ENCODE data around the gene TRIM3.

The TRIM3 gene

DNA sequence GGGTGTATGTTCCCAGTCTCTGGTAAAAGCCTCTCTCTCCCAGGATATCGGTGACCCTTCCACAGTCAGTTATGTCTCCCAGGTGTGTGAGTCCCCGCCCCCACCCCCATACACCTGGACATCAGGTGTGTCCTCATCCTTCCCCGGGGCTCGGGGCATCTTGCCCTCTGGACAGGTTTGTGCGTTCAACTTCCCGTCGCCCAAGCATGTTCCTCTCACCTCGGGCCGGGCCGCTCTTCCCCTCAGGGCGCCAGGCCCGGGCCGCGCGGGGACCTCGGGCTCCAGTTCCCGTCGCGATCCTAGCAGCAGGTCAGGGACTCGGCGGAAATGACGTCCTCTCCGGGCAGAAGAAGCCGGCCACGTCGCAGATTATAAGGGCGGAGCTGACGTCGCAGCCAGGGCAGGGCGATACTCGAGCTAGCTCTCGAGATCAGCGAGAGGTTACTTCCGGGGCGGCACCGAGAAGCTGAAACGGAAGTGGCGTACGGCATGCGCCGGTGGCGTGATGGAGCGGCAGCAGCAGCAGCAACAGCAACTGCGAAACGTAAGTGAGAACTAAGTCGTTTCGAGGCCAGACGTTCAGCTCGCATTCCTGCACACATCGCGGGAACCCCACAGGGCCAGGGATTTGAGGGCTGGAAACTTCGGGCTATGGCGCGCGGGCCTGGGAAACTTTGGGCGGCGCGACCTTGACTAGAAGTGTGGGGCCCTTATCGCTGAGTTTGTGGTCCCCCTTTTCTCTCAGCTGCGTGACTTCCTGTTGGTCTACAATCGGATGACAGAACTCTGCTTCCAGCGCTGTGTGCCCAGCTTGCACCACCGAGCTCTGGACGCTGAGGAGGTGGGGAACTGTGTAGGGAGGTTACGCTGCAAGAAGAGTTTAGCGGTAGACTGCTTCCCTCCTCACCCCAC is 7.5 kb upstream of the TRIM3 start, which contains the start of the genes ARFIP2 and TIMM10B:
ARFIP2 (minus strand) TSS at position 320 of the 912 bp plus-strand sequence. CDS start 910 bp downstream, outside the sequence.
TIMM10B (plus strand) TSS at position 490 of the 912 bp plus-strand sequence; CDS start at position 506, 16 bp downstream.
- peaks cover 39% of the 10 kb centered on the region for H3K36me3 ChIP-seq (ENCODE audit: control insufficient read depth, insufficient read depth, low read length)
- peak within 1 kb of the TSS; percentile 97 for H3K4me3 ChIP-seq (ENCODE audit: insufficient read depth, low read depth, low read length)
- 0% methylated on average over 65 to 66 of the region's 66 CpGs for WGBS, 2 experiments

DNA sequence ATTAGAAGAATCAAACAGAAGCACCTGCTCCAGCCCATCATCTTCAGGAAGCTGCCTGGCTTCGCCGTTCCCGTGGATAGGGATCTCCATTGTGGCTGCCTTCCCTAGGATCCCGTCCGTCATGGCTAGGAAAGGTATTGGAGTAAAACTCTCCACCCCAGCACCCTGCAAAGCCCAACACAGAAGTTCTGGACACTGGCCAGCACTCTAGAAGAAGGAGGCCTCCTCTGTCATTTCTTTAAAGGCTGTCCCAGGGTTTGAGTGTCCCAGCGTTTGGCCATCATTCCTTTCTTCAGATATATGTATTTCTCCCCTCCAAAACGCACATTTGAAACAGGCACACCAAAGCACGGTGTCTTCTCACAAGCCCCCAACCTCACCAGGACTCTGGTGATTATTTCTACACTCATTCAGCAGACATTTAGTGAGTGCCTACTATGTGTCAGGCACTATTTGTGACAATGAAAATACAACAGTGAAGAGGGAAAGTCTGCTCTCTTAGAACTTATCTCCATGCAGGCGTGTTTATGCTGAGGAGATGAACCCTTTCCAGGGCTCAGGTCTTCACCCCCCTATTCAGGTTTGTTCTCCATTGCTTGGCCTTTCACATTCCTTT is 6.7 kb upstream of the TRIM3 start:
- Histone ChIP-seq H3K9me3 (ENCODE audit: control insufficient read depth, low read length) (no peaks in the 10 kb centered on the region), H3K4me1 (ENCODE audit: control insufficient read depth, insufficient read depth, low read length) (peaks cover 11% of the 10 kb centered on the region), H3K4me3 (ENCODE audit: insufficient read depth, low read depth, low read length) (peak overlapping the region; percentile 97), H3K36me3 (ENCODE audit: control insufficient read depth, insufficient read depth, low read length) (peaks cover 32% of the 10 kb centered on the region), H3K27me3 (ENCODE audit: control insufficient read depth, insufficient read depth, low read length, poor library complexity, severe bottlenecking) (no peaks in the 10 kb centered on the region), H3K27ac (ENCODE audit: insufficient read depth, low read depth, low read length, poor library complexity, severe bottlenecking) (peak overlapping the region; percentile 76)
- 85 to 86% methylated on average over 9 of the region's 9 CpGs for WGBS, 2 experiments

More for the DNA sequence above, 7.5 kb upstream of the TRIM3 start, which contains the start of the genes ARFIP2 and TIMM10B:
- Histone ChIP-seq H3K27ac (ENCODE audit: insufficient read depth, low read depth, low read length, poor library complexity, severe bottlenecking) (peak within 1 kb of the TSS; percentile 84), H3K4me1 (ENCODE audit: control insufficient read depth, insufficient read depth, low read length) (peaks cover 11% of the 10 kb centered on the region), H3K9me3 (ENCODE audit: control insufficient read depth, low read length) (no peaks in the 10 kb centered on the region), H3K27me3 (ENCODE audit: control insufficient read depth, insufficient read depth, low read length, poor library complexity, severe bottlenecking) (no peaks in the 10 kb centered on the region)

DNA sequence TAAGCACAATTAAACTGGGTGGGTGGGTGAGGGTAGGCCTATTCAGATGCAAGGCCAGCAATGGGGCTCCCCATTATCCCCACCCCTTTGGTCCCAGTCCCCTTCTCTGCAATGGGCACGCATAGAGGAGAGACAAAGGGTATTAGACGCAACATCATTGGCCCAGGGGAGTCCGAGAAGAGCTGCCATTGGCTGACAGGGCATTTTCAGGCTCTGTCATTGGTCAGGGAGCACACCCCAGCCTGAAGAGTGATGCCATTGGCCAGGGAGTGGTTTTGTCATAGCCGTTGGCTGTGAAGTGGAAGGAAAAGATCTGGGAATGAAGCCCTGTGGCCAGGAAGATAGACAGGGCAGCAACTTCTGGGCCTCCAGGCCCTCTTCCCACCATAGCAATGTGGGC is 2.8 kb upstream of the TRIM3 start:
- no peak overlapping the region for H3K27ac ChIP-seq (ENCODE audit: insufficient read depth, low read depth, low read length, poor library complexity, severe bottlenecking)
- H3K9me3 ChIP-seq (ENCODE audit: control insufficient read depth, low read length): no peaks in the 10 kb centered on the region
- 93 to 95% methylated on average over 4 of the region's 4 CpGs for WGBS, 2 experiments

DNA sequence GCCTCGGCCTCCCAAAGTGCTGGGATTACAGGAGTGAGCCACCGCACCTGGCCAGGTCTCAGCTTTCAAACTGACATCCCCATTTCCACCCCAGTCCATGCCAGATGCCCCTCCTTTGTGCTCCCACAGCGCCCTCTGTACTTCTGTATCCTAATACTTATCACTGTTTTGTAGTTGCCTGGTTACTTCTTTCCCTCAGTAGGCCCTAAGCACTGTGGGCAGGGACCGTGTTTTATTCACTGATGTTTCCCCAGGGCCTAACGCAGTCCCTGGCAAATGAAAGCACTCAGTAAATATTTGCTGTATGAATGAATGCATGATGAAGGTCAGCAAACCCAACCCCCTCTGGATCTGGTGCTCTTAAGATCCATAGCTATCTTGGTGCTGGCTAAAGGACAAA is 2.2 kb upstream of the TRIM3 start:
- no peaks in the 10 kb centered on the region for H3K27me3 ChIP-seq (ENCODE audit: control insufficient read depth, insufficient read depth, low read length, poor library complexity, severe bottlenecking)
- peaks cover 14% of the 10 kb centered on the region for H3K4me1 ChIP-seq (ENCODE audit: control insufficient read depth, insufficient read depth, low read length)
- H3K27ac ChIP-seq (ENCODE audit: insufficient read depth, low read depth, low read length, poor library complexity, severe bottlenecking): no peak overlapping the region
- no peak overlapping the region for H3K4me3 ChIP-seq (ENCODE audit: insufficient read depth, low read depth, low read length)
- 84 to 88% methylated on average over 5 of the region's 5 CpGs for WGBS, 2 experiments
- H3K36me3 ChIP-seq (ENCODE audit: control insufficient read depth, insufficient read depth, low read length): peaks cover 17% of the 10 kb centered on the region
- H3K9me3 ChIP-seq (ENCODE audit: control insufficient read depth, low read length): no peaks in the 10 kb centered on the region

More for the DNA sequence above, 2.8 kb upstream of the TRIM3 start:
- Histone ChIP-seq H3K4me3 (ENCODE audit: insufficient read depth, low read depth, low read length) (no peak overlapping the region), H3K27me3 (ENCODE audit: control insufficient read depth, insufficient read depth, low read length, poor library complexity, severe bottlenecking) (no peaks in the 10 kb centered on the region), H3K4me1 (ENCODE audit: control insufficient read depth, insufficient read depth, low read length) (peaks cover 14% of the 10 kb centered on the region), H3K36me3 (ENCODE audit: control insufficient read depth, insufficient read depth, low read length) (peaks cover 17% of the 10 kb centered on the region)

DNA sequence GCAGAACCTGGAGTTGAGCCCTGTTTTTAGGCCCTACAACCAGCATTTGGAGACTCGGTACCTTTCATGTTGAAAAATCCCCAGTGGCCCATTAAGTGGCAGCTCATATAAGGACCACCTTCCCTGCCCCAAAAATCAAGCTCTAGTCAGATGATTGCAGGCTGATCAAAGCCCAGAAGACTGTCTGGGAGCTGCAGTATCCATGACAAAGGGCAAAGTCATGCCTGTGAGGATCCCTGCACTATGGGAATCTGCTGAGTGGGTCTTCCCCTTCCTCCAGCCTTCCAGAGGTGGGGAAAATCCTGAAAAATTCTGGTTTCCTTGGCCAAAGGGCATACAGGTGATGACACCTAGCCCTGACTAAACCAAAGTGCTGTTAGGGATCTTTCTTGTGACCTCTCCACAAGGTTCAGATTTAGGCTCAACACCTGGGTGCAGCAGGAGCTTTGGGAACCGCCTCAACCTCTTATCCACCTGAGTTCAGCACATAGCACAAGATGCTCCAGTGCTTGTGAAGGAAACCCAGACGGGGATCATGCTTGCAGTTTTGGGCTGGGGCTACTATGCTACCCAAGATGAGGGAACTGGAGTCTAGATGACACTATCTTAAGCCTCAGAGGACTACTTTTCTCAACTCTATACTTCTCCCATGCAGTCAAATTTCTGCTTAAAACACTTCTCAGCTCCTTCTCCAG is 1.2 kb upstream of the TRIM3 start:
- H3K9me3 ChIP-seq (ENCODE audit: control insufficient read depth, low read length): no peaks in the 10 kb centered on the region
- no peak overlapping the region for H3K27ac ChIP-seq (ENCODE audit: insufficient read depth, low read depth, low read length, poor library complexity, severe bottlenecking)
- no peak overlapping the region for H3K4me3 ChIP-seq (ENCODE audit: insufficient read depth, low read depth, low read length)
- no peaks in the 10 kb centered on the region for H3K27me3 ChIP-seq (ENCODE audit: control insufficient read depth, insufficient read depth, low read length, poor library complexity, severe bottlenecking)
- H3K4me1 ChIP-seq (ENCODE audit: control insufficient read depth, insufficient read depth, low read length): peaks cover 7% of the 10 kb centered on the region
- WGBS, 2 experiments: 88 to 89% methylated on average over 3 of the region's 3 CpGs
- H3K36me3 ChIP-seq (ENCODE audit: control insufficient read depth, insufficient read depth, low read length): peaks cover 17% of the 10 kb centered on the region

DNA sequence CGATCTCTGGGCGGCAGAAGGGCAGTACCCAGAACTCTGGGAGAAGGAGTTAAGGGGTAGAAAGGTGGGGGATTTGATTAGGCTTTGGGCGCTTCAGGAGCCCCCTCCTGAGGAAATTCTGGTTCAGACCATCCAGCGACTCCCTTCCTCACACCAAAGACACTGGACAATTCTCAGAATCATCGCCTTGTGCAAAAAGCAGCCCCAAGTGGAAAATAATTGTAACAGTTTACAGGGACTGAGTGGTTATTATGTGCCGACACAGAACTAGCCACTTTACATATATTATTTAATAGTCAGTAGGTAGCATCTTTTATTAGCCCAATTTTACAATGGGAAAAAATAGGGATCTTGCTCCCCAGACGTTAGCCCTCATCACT is 662 bp upstream of the TRIM3 start:
- Histone ChIP-seq H3K27me3 (ENCODE audit: control insufficient read depth, insufficient read depth, low read length, poor library complexity, severe bottlenecking) (no peaks in the 10 kb centered on the region), H3K4me3 (ENCODE audit: insufficient read depth, low read depth, low read length) (peak overlapping the region; percentile 31), H3K36me3 (ENCODE audit: control insufficient read depth, insufficient read depth, low read length) (peaks cover 17% of the 10 kb centered on the region), H3K4me1 (ENCODE audit: control insufficient read depth, insufficient read depth, low read length) (peaks cover 9% of the 10 kb centered on the region), H3K9me3 (ENCODE audit: control insufficient read depth, low read length) (no peaks in the 10 kb centered on the region), H3K27ac (ENCODE audit: insufficient read depth, low read depth, low read length, poor library complexity, severe bottlenecking) (peak overlapping the region; percentile 86)
- 25 to 45% methylated on average over 5 to 7 of the region's 7 CpGs for WGBS, 2 experiments

DNA sequence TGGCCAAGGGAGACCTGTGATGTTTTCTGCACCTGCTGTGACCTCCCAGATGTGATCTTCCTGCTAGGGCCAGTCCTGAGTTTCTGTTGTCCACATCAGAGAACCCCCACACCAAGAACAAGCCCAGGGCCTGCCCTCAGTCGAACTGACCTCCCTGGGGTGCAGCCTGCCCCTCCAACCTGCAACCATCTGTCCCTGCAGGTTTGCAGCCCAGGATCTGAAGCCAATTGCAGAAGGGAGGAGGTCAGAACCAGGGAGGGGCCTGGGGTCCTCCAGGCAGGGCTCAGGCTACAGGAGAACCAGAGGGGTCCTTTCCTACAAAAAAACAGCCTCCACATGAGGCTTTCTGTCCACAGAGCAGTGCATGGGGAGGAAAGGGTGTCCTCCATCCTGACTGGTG is 807 bp downstream of the TRIM3 start:
- Histone ChIP-seq H3K36me3 (ENCODE audit: control insufficient read depth, insufficient read depth, low read length) (peaks cover 8% of the 10 kb centered on the region), H3K27ac (ENCODE audit: insufficient read depth, low read depth, low read length, poor library complexity, severe bottlenecking) (no peak overlapping the region), H3K27me3 (ENCODE audit: control insufficient read depth, insufficient read depth, low read length, poor library complexity, severe bottlenecking) (no peaks in the 10 kb centered on the region), H3K4me1 (ENCODE audit: control insufficient read depth, insufficient read depth, low read length) (peaks cover 11% of the 10 kb centered on the region), H3K9me3 (ENCODE audit: control insufficient read depth, low read length) (no peaks in the 10 kb centered on the region), H3K4me3 (ENCODE audit: insufficient read depth, low read depth, low read length) (peak overlapping the region; percentile 87)
- whole genome bisulfite sequencing, 2 experiments: 8 to 30% methylated on average over 1 of the region's 1 CpG

DNA sequence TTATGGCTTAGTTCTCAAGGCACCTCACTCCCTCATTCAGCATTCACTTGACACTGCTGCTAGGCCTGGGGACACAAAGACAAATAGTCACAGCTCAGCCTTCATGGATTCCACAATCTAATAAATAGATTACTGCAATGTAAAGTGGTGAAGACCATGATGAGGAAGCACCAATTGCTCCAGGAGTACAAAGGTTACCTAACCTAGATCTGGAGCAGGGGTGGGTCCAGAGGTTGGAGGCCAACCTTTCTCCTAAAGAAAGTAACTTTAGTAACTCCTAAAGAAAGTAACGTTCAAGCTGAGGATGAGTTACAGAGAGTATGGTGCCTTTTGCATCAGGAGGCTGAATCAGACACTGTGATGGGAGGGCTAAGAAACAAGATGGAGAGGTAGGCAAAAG is 4.1 kb downstream of the TRIM3 start:
- no peak overlapping the region for H3K4me3 ChIP-seq (ENCODE audit: insufficient read depth, low read depth, low read length)
- no peaks in the 10 kb centered on the region for H3K36me3 ChIP-seq (ENCODE audit: control insufficient read depth, insufficient read depth, low read length)
- no peaks in the 10 kb centered on the region for H3K27me3 ChIP-seq (ENCODE audit: control insufficient read depth, insufficient read depth, low read length, poor library complexity, severe bottlenecking)
- WGBS, 2 experiments: 91 to 96% methylated on average over 1 of the region's 1 CpG
- no peaks in the 10 kb centered on the region for H3K9me3 ChIP-seq (ENCODE audit: control insufficient read depth, low read length)
- peaks cover 11% of the 10 kb centered on the region for H3K4me1 ChIP-seq (ENCODE audit: control insufficient read depth, insufficient read depth, low read length)
- no peak overlapping the region for H3K27ac ChIP-seq (ENCODE audit: insufficient read depth, low read depth, low read length, poor library complexity, severe bottlenecking)

DNA sequence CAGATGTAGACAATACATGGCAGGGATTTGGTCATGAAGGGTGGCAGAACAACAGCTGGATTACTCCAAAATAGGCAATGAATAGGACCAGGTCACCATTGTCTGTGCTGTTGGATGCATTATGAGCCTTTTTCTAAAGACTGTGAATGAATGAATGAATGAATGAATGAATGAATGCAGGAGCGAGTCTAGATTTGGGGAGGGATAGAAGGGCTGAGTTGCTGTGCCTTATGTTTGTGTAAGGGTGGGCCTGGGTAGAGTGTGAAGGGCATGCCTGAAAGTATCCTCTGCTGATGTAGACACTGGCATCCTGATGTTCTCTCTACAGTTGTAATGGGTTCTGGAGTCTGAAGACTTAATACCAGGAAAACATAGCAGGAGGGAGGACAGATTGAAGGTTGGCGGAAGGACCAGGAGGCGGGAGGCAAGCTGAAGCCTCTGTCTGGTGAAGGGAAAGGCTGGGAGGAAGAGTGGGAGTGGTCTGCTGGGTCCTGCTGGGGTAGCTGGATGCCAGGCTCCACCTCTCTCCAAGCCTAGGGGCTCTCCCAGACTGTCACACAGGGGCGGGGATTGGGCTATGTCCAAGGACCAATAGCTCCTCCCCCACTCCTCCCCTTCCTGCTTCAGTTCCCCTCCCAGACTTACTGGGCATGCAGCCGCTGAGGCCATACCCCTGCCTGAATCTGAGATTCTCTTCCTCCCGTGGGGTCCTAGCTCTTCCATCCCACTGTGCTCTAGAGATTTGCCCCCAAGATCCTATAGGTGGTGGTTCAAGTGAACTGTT is 4.8 kb downstream of the TRIM3 start:
- Histone ChIP-seq H3K4me1 (ENCODE audit: control insufficient read depth, insufficient read depth, low read length) (peaks cover 11% of the 10 kb centered on the region), H3K4me3 (ENCODE audit: insufficient read depth, low read depth, low read length) (no peak overlapping the region), H3K27me3 (ENCODE audit: control insufficient read depth, insufficient read depth, low read length, poor library complexity, severe bottlenecking) (no peaks in the 10 kb centered on the region), H3K27ac (ENCODE audit: insufficient read depth, low read depth, low read length, poor library complexity, severe bottlenecking) (no peak overlapping the region), H3K9me3 (ENCODE audit: control insufficient read depth, low read length) (no peaks in the 10 kb centered on the region), H3K36me3 (ENCODE audit: control insufficient read depth, insufficient read depth, low read length) (no peaks in the 10 kb centered on the region)
- 19 to 23% methylated on average over 6 of the region's 6 CpGs for WGBS, 2 experiments
